HPDE6-E6E7 (cell line): ENCODE data around the gene NFYA.

Experiments
- DNase-seq: peaks from one replicate; pipeline ENCODE4 v3.0.0; 2011; ENCODE audit warnings: missing footprints; ENCODE audit errors: extremely low spot score

The NFYA gene

DNA sequence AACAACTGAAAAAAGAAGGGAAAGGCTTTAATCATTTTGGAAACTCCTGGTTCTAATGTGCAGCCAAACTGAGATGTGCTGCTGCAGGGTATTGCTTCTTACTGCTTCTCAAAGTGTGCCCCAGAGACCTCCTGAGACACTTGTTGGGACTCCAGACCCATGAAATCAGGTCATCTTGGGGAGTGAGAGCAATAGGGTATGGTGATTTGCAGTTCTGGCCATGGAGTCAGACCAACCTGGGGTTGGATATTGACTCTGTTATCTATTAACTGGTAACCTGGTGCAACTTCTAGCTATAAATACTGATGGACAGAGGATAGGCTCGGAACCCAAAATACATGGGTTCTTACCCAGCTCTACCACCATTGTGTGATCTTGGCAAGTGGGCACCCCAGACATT lies 26.7 kb upstream of the NFYA start:
- no peak for DNase-seq

DNA sequence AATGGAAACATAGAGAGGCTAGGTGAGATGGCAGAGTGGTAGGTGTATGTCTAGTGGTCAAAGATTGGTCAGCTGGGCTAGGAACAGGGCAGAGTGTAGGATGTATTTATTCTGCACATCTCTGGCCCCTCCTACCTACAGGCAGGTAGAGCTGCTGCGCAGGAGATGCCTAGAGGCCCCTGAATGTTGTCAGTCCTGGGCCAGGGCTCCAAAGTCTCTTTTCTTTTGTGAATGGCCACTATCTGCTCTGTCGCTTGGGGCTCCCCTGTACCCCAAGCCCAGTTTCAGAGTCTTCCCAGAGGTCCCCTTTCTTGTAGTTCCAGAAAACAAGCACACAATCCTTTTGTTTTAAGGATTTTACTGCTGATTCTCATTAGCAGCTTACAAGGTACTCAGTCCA lies 25.5 kb upstream of the NFYA start:
- no peak for DNase-seq

DNA sequence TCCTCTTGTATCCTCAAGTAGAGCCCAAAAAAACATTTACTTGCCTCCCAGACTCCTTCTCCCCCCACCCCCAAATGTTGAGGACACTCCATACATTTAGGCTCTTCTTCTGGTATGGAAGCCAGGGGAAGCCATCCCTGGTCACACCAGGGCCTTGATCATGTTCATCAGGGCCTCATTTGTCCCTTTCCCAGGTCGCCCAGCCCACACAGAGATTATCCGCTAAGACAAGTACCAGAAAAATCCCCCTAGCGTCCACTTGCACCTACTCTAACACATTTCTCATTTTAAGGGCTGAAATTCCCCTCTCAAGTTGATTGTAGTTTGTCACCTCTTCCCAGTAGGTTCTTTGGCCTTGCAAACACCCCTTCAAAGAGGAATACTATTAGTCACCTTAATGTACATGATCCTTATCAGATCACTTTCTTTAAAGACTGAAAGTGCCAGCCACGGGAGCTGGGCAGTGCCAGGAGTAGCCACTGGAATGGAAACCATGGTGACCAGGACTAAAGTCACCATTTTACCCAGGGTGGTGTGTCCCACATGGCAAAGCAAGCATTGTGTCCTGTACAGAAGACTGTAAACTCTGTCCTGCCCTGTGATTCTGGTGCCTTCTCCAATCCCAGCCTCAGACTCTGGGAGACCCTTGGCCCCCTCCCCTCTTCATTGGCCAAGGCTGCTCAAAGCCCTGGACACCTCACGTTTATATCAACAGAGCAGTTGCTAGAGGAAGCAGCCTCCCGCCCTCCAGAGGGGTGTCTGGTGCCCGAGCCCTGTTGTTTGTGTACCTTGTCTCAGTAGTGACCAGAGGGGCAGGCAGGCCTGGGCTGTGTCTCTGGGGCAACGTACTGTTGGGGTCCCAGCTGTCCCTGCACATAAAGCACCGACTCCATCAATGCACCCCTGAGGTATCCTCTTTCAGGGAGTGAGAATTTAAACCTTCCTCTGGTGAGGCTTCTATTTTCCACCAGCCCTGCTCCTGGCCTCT lies 24.7 kb upstream of the NFYA start:
- no peak for DNase-seq

DNA sequence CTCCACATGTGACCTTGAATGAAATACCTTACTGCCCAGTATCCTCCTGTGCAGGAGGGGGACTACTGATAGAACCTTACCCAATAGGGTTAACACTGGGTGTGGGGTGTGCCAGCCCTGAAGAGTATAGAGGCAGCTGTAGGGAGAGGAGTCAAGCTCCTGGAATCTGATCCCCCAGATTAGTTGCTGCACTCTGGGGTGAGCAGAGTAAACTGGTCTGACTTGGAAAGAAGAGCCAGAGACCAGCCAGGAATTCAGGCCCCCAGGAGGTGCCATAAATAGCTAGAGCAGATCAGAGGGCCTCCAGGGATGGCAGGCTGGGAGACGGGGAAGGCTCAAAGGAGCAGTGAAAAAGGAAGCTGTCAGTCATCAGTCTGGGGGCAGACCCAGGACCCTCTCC lies 23.3 kb upstream of the NFYA start:
- no peak for DNase-seq

DNA sequence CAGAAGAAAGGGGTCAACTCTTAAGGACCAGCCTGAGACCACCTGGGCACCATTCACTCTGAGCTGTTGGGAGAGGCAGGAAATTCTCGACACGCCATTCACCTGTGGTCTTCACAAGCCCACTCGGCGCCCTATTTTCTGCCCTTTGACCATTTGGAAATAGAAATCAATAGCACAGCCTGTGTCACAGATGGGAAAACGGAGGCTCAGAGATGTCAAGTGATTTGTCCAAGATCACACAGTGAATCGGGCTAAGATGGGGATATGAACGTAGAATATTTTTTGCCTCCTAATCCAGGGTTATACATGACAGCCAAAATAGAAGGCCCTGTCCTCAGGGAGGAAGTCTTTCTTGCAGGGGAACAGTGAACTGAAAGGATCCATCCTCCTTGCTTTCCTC lies 22.8 kb upstream of the NFYA start:
- no peak for DNase-seq

DNA sequence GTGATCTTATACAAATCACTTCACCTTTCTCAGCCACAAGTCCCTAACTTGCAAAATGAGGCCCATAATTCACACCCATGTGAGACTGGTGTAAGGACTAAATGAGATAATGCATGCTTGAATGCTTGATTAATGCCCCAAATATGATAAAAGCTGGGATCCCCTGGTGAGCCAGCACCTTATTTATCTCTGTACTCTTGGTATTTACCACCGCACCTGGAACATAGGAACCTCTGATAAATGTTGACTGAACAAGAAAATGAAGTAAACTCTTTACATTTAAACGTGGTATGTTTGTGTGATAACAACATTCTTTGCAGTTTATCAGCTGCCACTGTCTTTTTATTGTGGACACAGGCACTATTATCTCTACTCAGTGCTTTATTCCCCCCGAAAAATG lies 22.2 kb upstream of the NFYA start:
- no peak for DNase-seq

DNA sequence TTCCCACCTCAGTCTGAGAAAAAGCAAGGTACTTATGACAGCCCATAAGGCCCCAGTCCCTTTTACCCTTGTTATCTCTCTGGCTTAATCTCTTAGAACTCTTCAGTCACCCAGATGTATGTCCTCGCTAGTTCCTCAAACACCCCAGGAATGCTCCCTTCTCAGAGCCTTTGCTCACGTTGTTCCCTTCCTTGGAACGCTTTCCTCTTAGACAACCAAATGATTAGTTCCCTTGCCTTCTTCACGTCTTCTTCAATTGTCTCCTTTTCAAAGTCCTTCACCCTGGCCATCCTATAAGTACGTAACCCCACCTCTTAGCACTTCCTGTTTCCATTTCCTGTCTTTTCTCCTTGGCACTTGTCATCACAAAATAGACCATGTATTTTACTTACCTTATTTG lies 20.9 kb upstream of the NFYA start:
- DNase-seq = no peak

DNA sequence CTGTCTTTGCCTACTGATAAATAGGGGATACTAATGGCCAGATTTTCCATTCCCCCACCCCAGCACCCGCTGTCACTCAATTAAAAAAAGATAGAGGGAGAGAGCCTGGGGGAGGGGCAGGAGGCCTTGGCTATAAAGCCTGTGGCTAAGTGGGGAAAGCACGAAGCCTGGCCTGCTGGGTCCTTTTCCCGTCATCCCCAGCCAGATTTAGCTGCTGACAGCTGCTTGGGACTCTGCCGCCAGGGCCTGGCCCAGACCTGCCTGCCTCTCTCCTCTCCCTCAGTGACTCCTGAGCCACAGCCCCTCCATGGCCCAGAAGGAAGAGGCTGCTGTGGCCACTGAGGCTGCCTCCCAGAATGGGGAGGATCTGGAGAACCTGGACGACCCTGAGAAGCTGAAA lies 19.7 kb upstream of the NFYA start, which contains the start of gene APOBEC2:
TSS of gene APOBEC2 (plus strand) at position 162 of the 400 bp plus-strand sequence. CDS start at position 308, 146 bp downstream.
- no peak for DNase-seq

DNA sequence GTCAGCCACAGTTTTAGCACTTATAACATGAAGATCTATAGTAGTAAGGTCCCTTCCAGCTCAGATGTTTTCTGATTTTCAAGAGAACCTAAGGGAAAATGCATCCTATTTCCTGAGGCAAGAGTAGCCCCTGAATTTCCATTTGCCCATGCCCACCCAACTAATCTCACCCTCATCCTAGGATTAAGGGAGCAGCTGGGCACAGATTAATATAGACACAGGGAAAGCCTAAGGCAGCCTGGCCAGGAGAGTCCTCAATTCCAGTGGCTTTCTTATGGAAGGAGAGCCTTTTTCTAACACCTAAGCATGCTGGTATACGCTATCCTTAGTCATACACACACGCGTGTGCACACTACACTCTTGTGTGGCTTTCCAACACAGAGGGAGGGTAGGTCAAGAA lies 18.3 kb upstream of the NFYA start:
- DNase-seq = no peak

DNA sequence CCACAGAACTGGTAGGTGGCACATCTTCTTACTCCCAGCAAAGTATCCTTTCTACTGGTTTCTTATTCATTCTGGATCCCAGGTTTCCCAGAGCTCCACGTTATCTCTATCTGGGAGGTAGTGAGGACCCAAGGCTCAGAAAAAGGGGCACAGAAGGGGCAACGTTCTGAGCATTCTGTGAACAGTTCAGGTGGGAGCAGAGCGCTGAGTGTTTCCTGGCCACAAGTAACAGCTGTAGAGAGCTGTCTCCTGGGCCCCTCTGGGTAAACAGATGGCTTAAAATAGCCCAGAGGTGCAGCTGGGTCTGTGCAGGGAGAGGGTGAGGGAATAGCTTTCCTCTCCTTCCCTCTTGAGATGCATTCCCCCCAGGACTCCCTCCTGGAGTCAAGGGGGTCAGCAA lies 17.6 kb upstream of the NFYA start:
- DNase-seq = no peak

DNA sequence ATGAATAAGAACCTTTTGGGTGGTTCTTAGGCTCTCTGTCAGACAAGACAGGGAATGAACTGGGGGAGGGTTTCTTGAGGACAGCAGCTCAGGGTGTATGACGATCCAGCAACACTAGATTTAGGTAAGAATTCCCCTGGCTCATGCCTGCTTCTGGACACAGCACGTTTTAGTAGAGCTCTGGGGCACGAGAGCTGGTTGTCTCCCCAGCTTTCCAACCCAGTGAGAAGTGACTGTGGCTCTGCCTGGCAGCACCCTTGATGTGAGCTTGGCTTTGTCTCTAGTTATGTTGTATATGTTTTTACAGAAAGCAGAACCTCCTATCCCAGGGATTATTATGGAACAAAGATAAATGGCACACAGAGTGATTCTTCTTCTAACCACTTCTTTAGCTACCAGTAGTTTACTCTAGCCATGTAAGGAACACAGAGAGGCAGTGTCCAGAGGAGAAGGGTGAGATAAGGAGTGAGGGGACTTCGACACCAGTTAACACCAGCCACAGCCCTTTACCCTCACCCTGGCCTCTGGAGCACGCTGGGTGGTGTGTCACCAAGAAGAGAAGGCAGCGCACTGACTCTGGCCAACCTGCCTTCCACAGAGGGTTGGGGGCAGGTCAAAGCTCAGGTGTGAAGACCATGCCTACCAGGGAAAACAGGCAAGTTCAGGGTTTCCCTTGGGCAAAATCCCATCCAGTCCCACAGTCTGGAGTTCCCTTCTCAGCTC lies 15.8 kb upstream of the NFYA start:
- no peak for DNase-seq

DNA sequence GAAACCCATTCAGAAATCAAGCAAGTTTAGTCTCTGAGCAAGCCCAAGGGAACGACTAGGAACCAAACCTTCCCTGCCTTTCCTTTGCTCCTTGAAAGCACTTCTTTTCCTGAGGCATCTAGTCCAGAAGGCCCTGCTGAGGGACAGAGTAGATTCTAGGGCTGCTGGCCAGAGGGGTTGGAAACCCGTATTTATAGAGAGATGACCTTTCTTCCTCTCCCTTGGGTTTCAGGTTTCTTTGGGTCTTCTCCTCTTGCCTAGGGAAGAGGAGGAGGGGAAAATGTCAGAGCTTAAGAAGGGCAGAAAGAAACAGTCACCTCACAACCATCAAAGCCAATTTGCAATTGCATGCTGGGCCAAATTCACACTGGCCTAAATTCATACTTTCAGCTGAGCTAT lies 14.0 kb upstream of the NFYA start:
- DNase-seq = no peak

DNA sequence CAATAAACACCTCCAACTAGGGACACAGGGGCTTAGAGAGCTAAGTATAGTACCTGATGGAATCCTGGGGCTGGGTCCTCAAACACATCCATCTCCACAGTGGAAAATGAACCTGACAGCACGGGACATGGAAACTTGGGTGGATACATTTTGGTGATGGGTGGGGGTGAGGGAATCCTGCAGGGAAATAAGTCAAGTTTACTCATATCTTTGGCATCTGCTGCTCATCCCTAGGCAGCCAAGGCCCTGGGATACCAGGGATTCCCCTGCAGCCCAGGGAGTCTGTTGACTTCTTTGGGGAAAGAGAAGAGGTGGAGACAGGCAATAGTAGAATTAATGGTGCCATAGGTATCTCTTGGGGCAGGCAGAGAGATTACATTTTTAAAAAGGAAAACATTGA lies 13.2 kb upstream of the NFYA start:
- DNase-seq = no peak

DNA sequence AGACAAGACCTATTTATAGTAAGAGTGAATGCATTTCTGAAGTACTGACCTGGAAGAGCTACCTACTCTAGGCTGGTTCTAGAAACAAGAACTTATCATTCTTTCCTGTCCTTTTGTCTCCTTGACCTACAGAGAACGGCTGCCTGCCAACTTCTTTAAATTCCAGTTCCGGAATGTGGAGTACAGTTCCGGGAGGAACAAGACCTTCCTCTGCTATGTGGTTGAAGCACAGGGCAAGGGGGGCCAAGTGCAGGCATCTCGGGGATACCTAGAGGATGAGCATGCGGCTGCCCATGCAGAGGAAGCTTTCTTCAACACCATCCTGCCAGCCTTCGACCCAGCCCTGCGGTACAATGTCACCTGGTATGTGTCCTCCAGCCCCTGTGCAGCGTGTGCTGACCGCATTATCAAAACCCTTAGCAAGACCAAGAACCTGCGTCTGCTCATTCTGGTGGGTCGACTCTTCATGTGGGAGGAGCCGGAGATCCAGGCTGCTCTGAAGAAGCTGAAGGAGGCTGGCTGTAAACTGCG lies 11.5 kb upstream of the NFYA start:
- DNase-seq = no peak

DNA sequence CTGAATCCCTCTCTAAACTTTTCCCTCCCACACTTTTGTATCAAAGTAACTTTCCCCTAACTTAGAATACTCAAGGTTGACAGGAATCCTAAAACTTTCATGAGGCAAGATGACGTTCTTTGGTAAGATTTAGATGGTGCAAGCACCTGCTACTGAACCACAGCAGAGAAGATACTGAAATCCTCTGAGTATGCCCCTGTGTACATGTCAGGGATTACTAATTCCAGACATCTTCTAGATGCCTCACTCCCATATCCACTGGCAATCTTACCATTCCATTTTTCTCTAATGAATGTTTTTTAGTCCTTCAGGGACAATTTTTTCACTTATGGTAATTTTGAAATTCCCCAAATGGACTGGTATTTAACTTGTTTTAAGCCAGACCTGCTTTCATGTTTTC lies 10.7 kb upstream of the NFYA start:
- no peak for DNase-seq

DNA sequence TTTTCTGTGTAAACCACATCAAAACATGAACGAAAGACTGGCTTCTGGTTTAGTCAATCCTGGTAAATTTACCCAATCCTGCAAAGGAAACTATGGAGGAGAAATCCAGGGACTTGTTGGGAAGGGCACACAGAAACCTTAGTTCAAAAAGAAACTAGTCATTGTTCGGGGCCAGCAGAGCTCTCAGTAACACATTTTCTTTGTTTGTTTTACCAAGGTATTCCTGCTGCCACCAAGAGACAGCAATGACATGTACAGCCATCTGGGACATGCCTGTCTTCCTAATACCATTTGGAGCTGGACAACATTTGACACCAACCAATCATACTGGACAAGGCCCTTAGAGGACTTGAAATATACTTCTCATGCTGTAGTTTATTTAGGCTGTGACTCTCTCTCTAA lies 8.9 kb upstream of the NFYA start:
- no peak for DNase-seq

DNA sequence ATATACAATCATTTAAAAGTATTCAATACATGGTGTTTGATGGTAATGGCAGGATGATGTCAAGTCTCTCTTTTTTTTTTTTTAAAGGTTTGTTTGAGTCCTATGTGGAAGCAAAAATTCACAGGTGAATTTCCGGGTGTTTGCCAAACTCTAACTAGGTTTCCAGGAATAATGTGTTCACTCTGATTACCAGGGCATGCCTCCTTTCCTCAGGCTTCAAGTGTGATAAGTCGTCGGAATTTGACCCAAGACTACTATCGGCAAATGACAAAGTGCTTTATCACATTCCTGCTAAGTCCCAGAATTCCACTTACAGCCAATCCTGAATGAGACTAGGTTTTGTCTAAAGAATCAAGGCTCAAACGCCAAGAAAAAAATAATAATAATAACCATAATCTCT lies 7.9 kb upstream of the NFYA start:
- no peak for DNase-seq

DNA sequence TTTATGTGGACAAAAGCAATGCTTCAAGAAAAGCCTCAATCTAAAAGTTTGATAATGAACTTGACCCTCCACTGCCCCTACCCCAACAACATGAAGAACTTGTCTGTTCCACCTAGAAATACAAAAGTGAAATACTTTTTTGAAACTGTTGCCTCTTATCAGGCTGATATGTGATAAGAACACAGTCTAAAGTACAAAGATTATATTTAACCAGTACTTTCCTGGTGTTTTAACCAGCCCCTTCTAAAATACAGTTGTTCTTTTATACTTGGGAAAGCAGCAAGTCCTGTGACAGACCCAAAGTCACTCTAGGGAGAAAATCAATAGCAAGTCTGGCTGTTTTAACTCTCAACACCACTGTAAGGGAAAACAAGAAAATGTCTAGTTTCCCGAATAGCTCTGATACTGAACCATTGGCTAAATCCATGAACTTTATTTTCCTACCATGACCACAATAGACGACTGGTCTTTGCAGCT lies 7.2 kb upstream of the NFYA start:
- DNase-seq = no peak

DNA sequence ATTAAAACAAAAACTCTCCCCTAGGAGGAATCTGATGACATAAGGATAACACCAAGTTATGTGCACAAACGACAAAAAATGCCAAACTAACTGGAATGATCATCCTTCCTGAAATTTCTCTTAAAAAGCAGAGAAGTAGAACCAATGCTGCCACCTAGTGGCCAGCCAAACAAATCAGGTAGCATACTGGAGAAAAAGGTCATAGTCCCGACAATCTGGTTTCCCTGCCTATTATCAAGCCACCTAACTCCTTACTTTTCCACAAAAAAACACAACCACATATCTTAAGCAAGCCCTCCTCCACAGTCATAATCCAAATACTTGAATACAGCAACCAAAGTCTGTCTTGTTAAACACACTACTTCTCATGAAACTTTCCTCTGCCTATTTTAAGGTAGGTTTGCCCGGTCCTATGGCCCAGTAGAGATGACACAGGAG lies 5.9 kb upstream of the NFYA start:
- no peak for DNase-seq

DNA sequence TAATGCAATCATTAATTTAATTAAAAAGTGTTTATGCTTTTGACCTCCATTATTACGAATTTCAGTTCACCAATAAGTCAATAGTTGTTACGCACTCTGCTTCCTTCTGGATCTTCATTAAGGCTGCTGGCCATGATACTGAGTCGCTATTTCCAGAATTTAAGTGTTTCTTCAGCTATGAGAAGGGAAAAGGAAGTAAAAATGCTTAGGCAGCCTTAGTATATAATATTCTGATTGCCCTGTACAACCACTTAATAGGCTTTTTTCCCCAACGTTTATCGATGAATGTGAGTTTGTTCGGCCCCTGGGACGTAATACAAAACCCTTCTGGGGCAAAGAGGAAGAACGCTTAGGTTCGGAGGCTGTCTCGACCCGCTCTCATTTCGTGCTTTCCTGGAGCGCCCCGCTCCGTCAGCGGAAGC lies 1.3 kb upstream of the NFYA start:
- no peak for DNase-seq

DNA sequence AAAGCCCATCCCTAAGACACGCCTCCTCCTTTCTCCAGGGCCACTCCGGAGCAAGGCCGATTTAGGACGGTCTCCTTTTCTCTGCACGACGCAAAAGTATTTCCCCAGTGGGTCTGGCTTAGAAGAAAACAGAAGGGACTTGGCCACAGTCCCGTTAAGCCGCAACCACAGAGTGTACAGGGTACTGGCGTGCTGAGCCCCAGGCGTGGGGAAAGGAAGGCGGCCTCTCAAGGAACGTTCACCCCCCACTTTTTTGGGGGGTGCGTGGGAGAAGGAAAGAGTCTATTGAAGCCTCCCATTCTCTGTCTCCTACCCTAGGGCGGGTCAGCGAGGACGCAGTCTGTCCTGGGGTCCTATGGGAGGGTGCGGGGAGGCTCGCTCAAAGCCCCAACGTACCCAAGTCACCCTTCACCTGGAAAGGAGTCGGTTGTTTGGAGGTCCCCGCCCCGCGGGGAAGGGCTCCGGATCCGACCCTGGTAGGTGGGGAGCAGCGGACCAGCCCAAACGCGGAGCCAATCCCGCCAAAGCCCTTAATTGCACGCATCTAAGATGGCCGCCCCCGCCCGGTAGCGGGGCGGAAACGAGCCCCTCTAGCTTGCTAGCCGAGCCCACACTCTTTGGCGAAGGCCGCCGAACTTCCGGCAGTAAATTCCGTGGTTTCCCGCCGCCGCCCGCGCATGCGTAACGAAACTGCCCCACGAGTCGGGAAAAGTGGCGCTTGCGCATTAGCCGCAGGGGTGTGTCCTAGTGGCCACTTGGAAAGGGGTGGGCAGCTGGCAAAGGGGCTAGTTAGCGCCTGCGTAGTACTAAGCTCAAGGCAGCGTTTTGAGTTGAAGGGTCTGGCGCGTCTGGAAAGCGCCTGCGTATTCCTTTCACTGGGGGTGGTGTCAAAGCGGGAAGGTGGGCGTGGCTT lies 595 bp upstream of the NFYA start, which contains the start of gene OARD1:
TSS of gene OARD1 (minus strand) at position 434 of the 913 bp plus-strand sequence. CDS start 722 bp downstream, outside the sequence.
- DNase-seq = peak; percentile 89
